CD4-positive, alpha-beta memory T cell (primary cell): ENCODE measurements around the gene NOL8. TPM values are rescaled to one million over a fixed set of nuclear protein-coding genes. Genes with fewer than 3 reads are reported as not detected.

Source experiments
- CTCF ChIA-PET: fragments of 350-600 bp; sonication (Branson Sonifier 250); formaldehyde crosslinking; loops from one replicate; lab custom pipeline; 2021; ENCODE audit warnings: inconsistent platforms; ENCODE audit not compliant: partially characterized antibody; lab: Charles Lee
- POLR2A ChIA-PET: fragments of 350-600 bp; sonication (Branson Sonifier 250); formaldehyde crosslinking; loops from one replicate; lab custom pipeline; 2021; ENCODE audit not compliant: partially characterized antibody; lab: Charles Lee
- DNase-seq, 5 donors: peaks; one replicate each; pipeline versions ENCODE4 v3.0.0 to v3.0.0-alpha.2; 2020 to 2022; ENCODE audit warnings: mixed read lengths in 1 of 5
- H3K27ac ChIP-seq: one replicate; pipeline ENCODE4 v1.7.0; 2013; ENCODE audit warnings: low read depth, low read length
- H3K27me3 ChIP-seq: 2 replicates; pipeline ENCODE4 v1.7.0; 2013; ENCODE audit warnings: mild to moderate bottlenecking, low read length, moderate library complexity; ENCODE audit not compliant: insufficient read depth
- H3K36me3 ChIP-seq: 2 replicates; pipeline ENCODE4 v1.7.0; 2013; ENCODE audit warnings: mild to moderate bottlenecking, low read length, moderate library complexity; ENCODE audit not compliant: insufficient read depth
- H3K4me1 ChIP-seq: 2 replicates; pipeline ENCODE4 v1.7.0; 2013; ENCODE audit warnings: mild to moderate bottlenecking, low read length, moderate library complexity; ENCODE audit not compliant: insufficient read depth
- H3K4me3 ChIP-seq, 2 donors: one replicate each; pipeline ENCODE4 v1.7.0; 2013; ENCODE audit warnings: low read length in 2 of 2, mild to moderate bottlenecking in 1 of 2
- H3K9me3 ChIP-seq, 2 donors: one replicate each; pipeline ENCODE4 v1.7.0; 2013; ENCODE audit warnings: low read length in 2 of 2, control low read depth in 1 of 2; ENCODE audit not compliant: control insufficient read depth in 1 of 2
- H3K27ac Mint-ChIP-seq, 7 donors: one replicate each; pipeline ENCODE4 v1.8.0; 2020 to 2021; ENCODE audit warnings: mixed read lengths in 7 of 7, mild to moderate bottlenecking in 6 of 7, inconsistent platforms in 3 of 7, moderate library complexity in 3 of 7
- H3K27me3 Mint-ChIP-seq, 2 donors: one replicate each; pipeline ENCODE4 v1.8.0; 2020 to 2021; ENCODE audit warnings: mixed read lengths in 2 of 2
- H3K36me3 Mint-ChIP-seq, 2 donors: one replicate each; pipeline ENCODE4 v1.8.0; 2020 to 2021; ENCODE audit warnings: mixed read lengths in 2 of 2, inconsistent platforms in 1 of 2, mild to moderate bottlenecking in 1 of 2
- H3K4me1 Mint-ChIP-seq, 4 donors: one replicate each; pipeline ENCODE4 v1.8.0; 2020 to 2021; ENCODE audit warnings: mixed read lengths in 4 of 4, mild to moderate bottlenecking in 1 of 4
- H3K4me3 Mint-ChIP-seq, 8 donors: one replicate each; pipeline ENCODE4 v1.8.0; 2020 to 2021; ENCODE audit warnings: mixed read lengths in 8 of 8, mild to moderate bottlenecking in 7 of 8, moderate library complexity in 6 of 8, inconsistent platforms in 3 of 8
- H3K9me3 Mint-ChIP-seq, 8 donors: one replicate each; pipeline ENCODE4 v1.8.0; 2020 to 2021; ENCODE audit warnings: mixed read lengths in 8 of 8, mild to moderate bottlenecking in 5 of 8, inconsistent platforms in 3 of 8, moderate library complexity in 1 of 8
- intact Hi-C: fragments of 100-400 bp; cut with micrococcal nuclease; formaldehyde crosslinking; loops from one replicate; pipeline ENCODE4 v1.15.1; 2023
- polyA plus RNA-seq, 2 donors: library from polyadenylated mRNA; unstranded; fragments of 300-500 nt; fragmentation: Illumina TruSeq; gene quantifications; one replicate each; pipeline ENCODE4 v1.2.3, GENCODE V29; 2021
- total RNA-seq, 2 experiments: library from RNA; stranded (reverse); gene quantifications; one replicate each; pipeline ENCODE4 v1.2.3, GENCODE V29; 2021

NOL8 gene
- total and polyA plus RNA-seq, 4 experiments from 2014 or later = 12.3 to 104 (median 66.3) TPM

GRCh38 chr9:92349771-92350739 is 24.9 kb upstream of the NOL8 start:
- H3K4me3 Mint-ChIP-seq = no peak overlapping the region
- intact Hi-C loops = loop anchor here (10.0 kb wide), 1 partner anchor 95 kb away; no protein-coding TSS in a partner anchor
- H3K36me3 ChIP-seq = no peaks in the 10 kb centered on the region
- ChIA-PET CTCF (no interaction called here), POLR2A (no interaction called here)
- peaks cover 0 to 2% (median under 1%) of the 10 kb centered on the region in 4 donors for H3K4me1 Mint-ChIP-seq
- H3K36me3 Mint-ChIP-seq = peaks cover 3 to 18% of the 10 kb centered on the region in 2 donors
- no peak overlapping the region for H3K27ac ChIP-seq
- no peaks in the 10 kb centered on the region for H3K27me3 Mint-ChIP-seq
- H3K4me1 ChIP-seq = no peaks in the 10 kb centered on the region
- DNase-seq = no peak
- H3K27me3 ChIP-seq = no peaks in the 10 kb centered on the region
- no peak overlapping the region for H3K4me3 ChIP-seq
- no peak overlapping the region for H3K27ac Mint-ChIP-seq
- H3K9me3 Mint-ChIP-seq = peaks cover 0 to 8% (median 6%) of the 10 kb centered on the region in 8 donors
- no peaks in the 10 kb centered on the region for H3K9me3 ChIP-seq

- Mint-ChIP-seq H3K36me3 (peaks cover 3 to 12% of the 10 kb centered on the region in 2 donors), H3K9me3 (peaks cover 0 to 7% (median 4%) of the 10 kb centered on the region in 8 donors), H3K4me1 (peaks cover 0 to 2% (median under 1%) of the 10 kb centered on the region in 4 donors), H3K27ac (no peak overlapping the region), H3K27me3 (no peaks in the 10 kb centered on the region), H3K4me3 (no peak overlapping the region)
- H3K27me3 ChIP-seq = no peaks in the 10 kb centered on the region
- H3K27ac ChIP-seq = no peak overlapping the region
- no peaks in the 10 kb centered on the region for H3K9me3 ChIP-seq
- H3K4me3 ChIP-seq = no peak overlapping the region
- no peaks in the 10 kb centered on the region for H3K36me3 ChIP-seq
- intact Hi-C loops = loop anchor here (10.0 kb wide), 1 partner anchor 99 kb away; no protein-coding TSS in a partner anchor
- H3K4me1 ChIP-seq = no peaks in the 10 kb centered on the region
- ChIA-PET CTCF (no interaction called here), POLR2A (no interaction called here)
- no peak for DNase-seq
Measured at GRCh38 chr9:92345582-92345981, 20.4 kb upstream of the NOL8 start.

GRCh38 chr9:92342825-92343488 is 17.8 kb upstream of the NOL8 start:
- Histone ChIP-seq H3K4me1 (no peaks in the 10 kb centered on the region), H3K27me3 (no peaks in the 10 kb centered on the region), H3K36me3 (no peaks in the 10 kb centered on the region), H3K9me3 (no peaks in the 10 kb centered on the region), H3K4me3 (no peak overlapping the region), H3K27ac (no peak overlapping the region)
- H3K4me1 Mint-ChIP-seq = peaks cover 0 to 2% (median under 1%) of the 10 kb centered on the region in 4 donors
- POLR2A ChIA-PET = no interaction called here
- no peaks in the 10 kb centered on the region for H3K27me3 Mint-ChIP-seq
- no peak overlapping the region for H3K4me3 Mint-ChIP-seq
- CTCF ChIA-PET = no interaction called here
- H3K36me3 Mint-ChIP-seq = peaks cover 7 to 20% of the 10 kb centered on the region in 2 donors
- no peak overlapping the region for H3K27ac Mint-ChIP-seq
- no peak for DNase-seq
- H3K9me3 Mint-ChIP-seq = peaks cover 0 to 7% (median 4%) of the 10 kb centered on the region in 8 donors
- intact Hi-C loops = loop anchor here (10.0 kb wide), 1 partner anchor 102 kb away; no protein-coding TSS in a partner anchor

- Histone ChIP-seq H3K4me1 (no peaks in the 10 kb centered on the region), H3K36me3 (no peaks in the 10 kb centered on the region), H3K4me3 (no peak overlapping the region), H3K27me3 (no peaks in the 10 kb centered on the region), H3K27ac (no peak overlapping the region), H3K9me3 (no peaks in the 10 kb centered on the region)
- no peak for DNase-seq
- Mint-ChIP-seq H3K9me3 (peaks cover 0 to 7% (median 4%) of the 10 kb centered on the region in 8 donors), H3K27me3 (no peaks in the 10 kb centered on the region), H3K4me3 (no peak overlapping the region), H3K4me1 (peaks cover 0 to under 1% (median under 1%) of the 10 kb centered on the region in 4 donors), H3K36me3 (peaks cover 7 to 20% of the 10 kb centered on the region in 2 donors), H3K27ac (no peak overlapping the region)
- intact Hi-C loops = loop anchor here (10.0 kb wide), 1 partner anchor 103 kb away; no protein-coding TSS in a partner anchor
- ChIA-PET POLR2A (no interaction called here), CTCF (no interaction called here)
Measured at GRCh38 chr9:92341578-92341977, 16.4 kb upstream of the NOL8 start.

GRCh38 chr9:92333282-92333634 is 8.1 kb upstream of the NOL8 start:
- Histone ChIP-seq H3K36me3 (no peaks in the 10 kb centered on the region), H3K27ac (no peak overlapping the region), H3K4me3 (no peak overlapping the region), H3K27me3 (no peaks in the 10 kb centered on the region), H3K4me1 (no peaks in the 10 kb centered on the region), H3K9me3 (no peaks in the 10 kb centered on the region)
- no peaks in the 10 kb centered on the region for H3K4me1 Mint-ChIP-seq
- CTCF ChIA-PET = interaction anchor here (1.1 to 1.8 kb wide), 2 partner anchors 9 to 194 kb away, joined by 5 read pairs; partner anchors contain the start of gene NOL8
- intact Hi-C loops = no loop called here
- H3K27me3 Mint-ChIP-seq = no peaks in the 10 kb centered on the region
- no peaks in the 10 kb centered on the region for H3K36me3 Mint-ChIP-seq
- H3K4me3 Mint-ChIP-seq = no peak overlapping the region
- no peaks in the 10 kb centered on the region for H3K9me3 Mint-ChIP-seq
- no peak for DNase-seq
- H3K27ac Mint-ChIP-seq = no peak overlapping the region
- POLR2A ChIA-PET = no interaction called here

GRCh38 chr9:92332577-92333281 is 7.6 kb upstream of the NOL8 start:
- Histone ChIP-seq H3K4me1 (no peaks in the 10 kb centered on the region), H3K27me3 (no peaks in the 10 kb centered on the region), H3K36me3 (no peaks in the 10 kb centered on the region), H3K9me3 (no peaks in the 10 kb centered on the region), H3K4me3 (no peak overlapping the region), H3K27ac (no peak overlapping the region)
- H3K27me3 Mint-ChIP-seq = no peaks in the 10 kb centered on the region
- POLR2A ChIA-PET = no interaction called here
- CTCF ChIA-PET = interaction anchor here (1.1 to 1.8 kb wide), 2 partner anchors 8 to 194 kb away, joined by 5 read pairs; partner anchors contain the start of gene NOL8
- H3K36me3 Mint-ChIP-seq = no peaks in the 10 kb centered on the region
- H3K4me1 Mint-ChIP-seq = no peaks in the 10 kb centered on the region
- no peaks in the 10 kb centered on the region for H3K9me3 Mint-ChIP-seq
- no peak for DNase-seq
- no peak overlapping the region for H3K27ac Mint-ChIP-seq
- intact Hi-C loops = no loop called here
- no peak overlapping the region for H3K4me3 Mint-ChIP-seq
